ENCODE results near the gene ZP3. TPM values are rescaled to one million over a fixed set of nuclear protein-coding genes. Genes with fewer than 3 reads are reported as not detected.
"Not testable (repeated sequence)": the region's sequence is repeated elsewhere in the genome, so short reads cannot be mapped to it uniquely, and the experiment has no call there.

ZP3 gene
- total RNA-seq, 2 donors from 2014 or later = 7.7 to 11.8 TPM

DNA sequence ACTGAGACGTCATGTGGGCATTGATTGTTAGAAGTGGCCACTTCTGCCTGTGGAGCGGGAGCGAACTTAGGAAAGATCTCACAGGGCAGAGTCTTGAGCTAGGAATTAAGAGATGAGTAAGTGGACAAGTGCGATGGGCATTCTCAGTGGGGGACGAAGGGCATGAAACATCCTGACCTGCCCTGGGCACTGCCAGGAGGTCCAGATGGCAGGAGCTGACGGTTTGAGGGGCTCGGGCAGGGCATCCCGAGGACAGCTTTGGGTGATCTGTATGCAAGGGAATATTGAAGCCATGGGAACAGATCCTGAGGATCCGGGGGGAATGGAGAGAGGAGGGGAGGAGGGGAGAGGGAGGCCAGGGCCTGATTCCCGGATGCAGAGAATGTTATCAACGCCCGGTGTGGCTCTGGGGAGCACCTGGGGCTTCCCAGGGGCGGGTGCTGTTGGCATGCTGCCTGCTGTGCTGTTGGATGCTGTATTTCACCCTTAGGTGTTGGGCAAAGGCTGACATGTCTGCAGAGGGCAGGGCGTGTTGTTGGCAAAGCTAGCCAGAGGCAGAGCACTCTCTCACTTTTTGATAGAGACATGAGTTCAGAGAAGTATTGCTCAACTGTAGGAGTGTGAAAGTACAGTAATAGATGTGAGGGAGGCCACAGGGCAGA, 43.1 kb downstream of the ZP3 start:
- H3K27ac Mint-ChIP-seq; H3K27me3 Mint-ChIP-seq (ENCODE audit: low read depth); H3K4me3 Mint-ChIP-seq; H3K4me1 Mint-ChIP-seq (ENCODE audit: low read depth); H3K9me3 Mint-ChIP-seq; H3K36me3 Mint-ChIP-seq (ENCODE audit: insufficient read depth in 2 of 2); DNase-seq: not testable (repeated sequence)
- ATAC-seq (replicated peaks in 1 of 2) = peak in 1 of 2 donors; percentile 43

DNA sequence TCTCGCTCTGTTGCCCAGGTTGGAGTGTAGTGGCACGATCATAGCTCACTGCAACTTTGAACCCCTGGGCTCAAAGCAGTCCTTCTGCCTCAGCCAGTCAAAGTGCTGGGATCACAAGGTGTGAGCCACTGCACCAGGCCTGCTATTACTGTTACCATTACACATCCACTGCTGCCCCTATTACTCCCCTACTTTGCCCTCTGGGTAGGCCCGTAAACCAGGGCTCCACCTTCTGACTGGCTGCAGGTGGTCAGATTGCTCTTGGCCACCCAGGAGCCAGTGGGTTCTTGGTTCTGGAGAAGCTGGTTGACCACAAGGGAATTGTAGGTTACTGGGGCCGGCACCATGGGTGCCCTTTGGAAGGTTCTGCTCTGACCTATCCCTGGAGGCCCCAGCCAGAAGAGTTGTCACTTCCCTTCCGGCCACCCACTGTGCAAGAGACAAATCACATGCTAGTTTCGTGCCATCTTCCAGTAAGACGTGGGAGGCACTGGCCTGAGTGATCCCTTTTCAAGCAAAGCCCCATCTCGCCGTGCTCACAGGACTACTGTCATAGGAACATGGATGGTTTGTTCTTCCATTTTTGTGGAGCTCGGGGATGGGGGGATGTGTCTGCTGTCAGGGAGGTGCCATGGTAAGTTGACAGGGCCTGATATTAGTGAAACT, 46.9 kb downstream of the ZP3 start:
- H3K36me3 Mint-ChIP-seq (ENCODE audit: insufficient read depth in 2 of 2); H3K27ac Mint-ChIP-seq; H3K4me1 Mint-ChIP-seq (ENCODE audit: low read depth); ATAC-seq (replicated peaks in 1 of 2); H3K4me3 Mint-ChIP-seq; DNase-seq; H3K9me3 Mint-ChIP-seq; H3K27me3 Mint-ChIP-seq (ENCODE audit: low read depth): not testable (repeated sequence)

DNA sequence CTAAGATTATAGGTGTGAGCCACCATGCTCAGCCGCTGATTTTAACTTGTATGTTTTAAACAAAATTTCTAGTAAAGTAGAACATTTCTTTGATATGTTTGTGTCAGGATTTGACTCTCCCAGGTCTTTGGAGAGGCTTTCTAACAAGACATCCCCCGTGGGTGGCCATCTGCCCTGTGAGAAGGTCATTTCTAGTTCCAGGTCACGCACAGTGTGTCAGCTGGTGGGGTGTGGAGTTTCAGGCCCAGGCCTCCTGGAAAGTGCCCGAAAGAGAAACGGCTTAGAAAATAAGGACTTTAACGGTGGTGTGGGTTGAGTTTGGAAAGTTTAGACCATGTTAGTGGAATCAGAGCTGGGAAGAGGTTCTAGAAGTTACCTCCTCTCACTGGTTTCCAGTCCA, 48.3 kb downstream of the ZP3 start:
- H3K4me3 Mint-ChIP-seq; ATAC-seq (replicated peaks in 1 of 2); H3K36me3 Mint-ChIP-seq (ENCODE audit: insufficient read depth in 2 of 2); H3K4me1 Mint-ChIP-seq (ENCODE audit: low read depth); H3K9me3 Mint-ChIP-seq; DNase-seq; H3K27ac Mint-ChIP-seq; H3K27me3 Mint-ChIP-seq (ENCODE audit: low read depth): not testable (repeated sequence)

DNA sequence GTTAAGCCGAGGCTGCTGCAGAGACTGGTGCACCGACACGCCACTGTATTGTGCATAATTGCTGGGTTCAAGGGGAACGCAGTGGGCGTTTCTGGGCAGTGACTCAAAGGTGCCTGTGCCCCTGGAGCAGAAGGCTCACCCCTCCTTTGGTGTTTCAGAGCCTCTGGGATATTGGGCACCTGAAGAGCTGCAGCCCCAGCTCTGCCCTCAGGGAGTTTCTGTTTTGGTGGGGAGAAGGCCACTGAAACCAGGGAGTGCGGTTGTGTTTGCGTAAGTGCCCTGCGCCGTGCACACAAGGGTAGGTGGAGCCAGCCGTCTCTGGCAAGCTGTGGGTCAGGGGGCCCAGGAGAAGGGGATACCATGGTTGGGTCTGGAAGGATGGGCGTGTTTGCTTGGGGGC, 51.5 kb downstream of the ZP3 start:
- H3K36me3 Mint-ChIP-seq (ENCODE audit: insufficient read depth in 2 of 2); ATAC-seq (replicated peaks in 1 of 2); DNase-seq; H3K4me1 Mint-ChIP-seq (ENCODE audit: low read depth); H3K4me3 Mint-ChIP-seq; H3K27ac Mint-ChIP-seq; H3K9me3 Mint-ChIP-seq; H3K27me3 Mint-ChIP-seq (ENCODE audit: low read depth): not testable (repeated sequence)

DNA sequence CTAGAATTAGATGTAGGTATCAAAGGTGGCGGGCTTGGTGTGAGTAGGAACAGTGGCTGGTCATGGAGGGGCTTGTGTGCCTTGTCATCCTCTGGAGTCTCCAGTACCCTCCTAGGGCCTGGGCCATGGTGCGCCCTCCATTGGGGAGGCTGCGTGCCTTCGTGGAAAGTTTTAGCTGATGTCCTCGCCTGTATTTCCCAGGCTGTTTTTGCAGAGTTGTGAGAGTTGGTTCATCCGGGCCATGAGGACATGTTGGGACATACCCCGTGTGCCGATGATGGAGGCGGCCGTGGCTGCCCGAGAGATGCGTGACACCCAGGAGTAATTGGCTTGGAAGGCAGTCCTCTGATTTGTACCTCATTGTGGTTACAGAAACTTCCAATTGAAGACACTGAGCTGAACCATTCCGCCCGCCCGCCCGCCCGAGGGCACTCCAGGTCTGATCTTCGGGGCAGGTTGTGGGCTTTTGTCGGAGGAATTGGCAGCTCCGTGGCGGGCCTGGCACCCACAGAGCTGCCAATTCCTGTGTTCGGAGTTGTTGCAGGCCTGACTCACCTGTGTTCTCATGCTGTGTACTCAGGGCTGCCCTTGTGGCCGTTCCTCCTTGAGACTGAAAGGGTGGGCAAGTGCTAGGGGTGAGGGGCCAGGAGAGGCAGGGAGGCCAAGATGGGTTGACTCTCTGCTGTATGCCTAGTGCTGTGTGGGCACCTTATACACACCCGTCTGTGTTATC, 52.2 kb downstream of the ZP3 start:
- DNase-seq; H3K27me3 Mint-ChIP-seq (ENCODE audit: low read depth); H3K27ac Mint-ChIP-seq; ATAC-seq (replicated peaks in 1 of 2); H3K4me1 Mint-ChIP-seq (ENCODE audit: low read depth); H3K36me3 Mint-ChIP-seq (ENCODE audit: insufficient read depth in 2 of 2); H3K4me3 Mint-ChIP-seq; H3K9me3 Mint-ChIP-seq: not testable (repeated sequence)

DNA sequence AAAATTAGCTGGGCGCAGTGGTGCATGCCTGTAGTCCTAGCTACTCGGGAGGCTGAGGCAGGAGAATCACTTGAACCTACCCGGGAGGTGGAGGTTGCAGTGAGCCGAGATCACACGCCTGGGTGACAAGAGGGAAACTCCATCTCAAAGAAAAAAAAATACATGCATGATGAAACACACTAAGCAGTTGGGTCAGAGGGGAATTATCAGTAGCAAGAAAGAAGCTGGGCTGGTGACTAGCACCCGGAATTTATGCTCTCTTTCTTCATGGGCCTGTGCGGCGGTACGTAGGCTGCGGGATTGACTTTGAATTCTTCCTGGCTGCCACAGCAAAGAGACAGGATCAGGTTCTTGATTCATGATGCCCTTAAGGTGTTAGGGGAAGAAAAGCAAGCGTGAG, 54.9 kb downstream of the ZP3 start:
- peak; percentile 27 to 78 for ATAC-seq (replicated peaks in 1 of 2)
- H3K9me3 Mint-ChIP-seq = not testable (repeated sequence)

DNA sequence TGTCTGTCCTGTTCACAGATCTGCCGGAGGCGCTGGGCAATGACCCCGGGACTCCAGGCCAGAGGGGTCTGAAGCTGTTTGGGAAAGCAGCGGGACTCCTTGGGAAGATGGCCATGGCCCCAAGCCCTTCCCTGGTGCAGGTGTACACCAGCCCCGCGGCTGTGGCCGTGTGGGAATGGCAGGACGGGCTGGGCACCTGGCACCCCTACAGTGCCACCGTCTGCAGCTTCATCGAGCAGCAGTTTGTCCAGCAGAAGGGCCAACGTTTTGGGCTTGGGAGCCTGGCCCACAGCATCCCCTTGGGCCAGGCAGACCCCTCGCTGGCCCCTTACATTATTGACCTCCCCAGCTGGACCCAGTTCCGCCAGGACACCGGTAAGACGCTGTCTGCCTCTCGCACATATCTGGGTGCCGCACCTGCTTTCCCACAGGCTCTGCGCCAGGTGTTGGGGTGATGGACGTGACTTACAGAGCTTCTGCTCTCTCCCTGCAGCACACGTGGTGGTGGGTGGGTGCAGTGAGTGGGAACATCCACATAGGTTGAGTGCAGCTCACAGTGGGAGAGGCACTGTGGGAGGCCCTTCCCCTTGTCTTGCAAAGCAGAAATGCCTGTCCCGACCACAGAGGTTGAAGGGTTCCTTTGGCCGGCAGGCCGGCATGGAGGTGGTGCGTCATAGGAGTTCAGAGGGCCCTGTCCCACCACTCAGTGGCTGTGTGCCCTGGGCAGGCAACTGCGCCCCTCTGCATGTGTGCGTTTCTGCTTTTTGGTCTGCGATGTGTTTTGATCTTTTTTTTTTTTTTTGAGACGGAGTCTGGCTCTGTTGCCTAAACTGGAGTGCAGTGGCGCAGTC, 55.9 kb downstream of the ZP3 start:
- H3K27me3 Mint-ChIP-seq (ENCODE audit: low read depth); ATAC-seq (replicated peaks in 1 of 2); H3K27ac Mint-ChIP-seq; H3K9me3 Mint-ChIP-seq; H3K4me1 Mint-ChIP-seq (ENCODE audit: low read depth); DNase-seq; H3K36me3 Mint-ChIP-seq (ENCODE audit: insufficient read depth in 2 of 2); H3K4me3 Mint-ChIP-seq: not testable (repeated sequence)

More for the DNA sequence above, 54.9 kb downstream of the ZP3 start:
- not testable (repeated sequence) for H3K4me1 Mint-ChIP-seq (ENCODE audit: low read depth); H3K36me3 Mint-ChIP-seq (ENCODE audit: insufficient read depth in 2 of 2); H3K27me3 Mint-ChIP-seq (ENCODE audit: low read depth); DNase-seq
- H3K4me3 Mint-ChIP-seq = peak overlapping the region; percentile 9 to 12
- H3K27ac Mint-ChIP-seq = peak overlapping the region; percentile 74

DNA sequence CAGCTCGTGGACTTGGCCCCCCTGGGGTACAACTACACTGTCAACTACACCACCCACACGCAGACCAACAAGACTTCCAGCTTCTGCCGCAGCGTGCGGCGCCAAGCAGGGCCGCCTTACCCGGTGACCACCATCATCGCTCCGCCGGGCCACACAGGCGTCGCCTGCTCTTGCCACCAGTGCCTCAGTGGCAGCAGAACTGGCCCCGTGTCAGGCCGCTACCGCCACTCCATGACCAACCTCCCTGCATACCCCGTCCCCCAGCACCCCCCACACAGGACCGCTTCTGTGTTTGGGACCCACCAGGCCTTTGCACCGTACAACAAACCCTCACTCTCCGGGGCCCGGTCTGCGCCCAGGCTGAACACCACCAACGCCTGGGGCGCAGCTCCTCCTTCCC, 57.9 kb downstream of the ZP3 start:
- not testable (repeated sequence) for H3K36me3 Mint-ChIP-seq (ENCODE audit: insufficient read depth in 2 of 2); ATAC-seq (replicated peaks in 1 of 2); H3K27ac Mint-ChIP-seq; H3K4me3 Mint-ChIP-seq; DNase-seq; H3K27me3 Mint-ChIP-seq (ENCODE audit: low read depth); H3K4me1 Mint-ChIP-seq (ENCODE audit: low read depth); H3K9me3 Mint-ChIP-seq

DNA sequence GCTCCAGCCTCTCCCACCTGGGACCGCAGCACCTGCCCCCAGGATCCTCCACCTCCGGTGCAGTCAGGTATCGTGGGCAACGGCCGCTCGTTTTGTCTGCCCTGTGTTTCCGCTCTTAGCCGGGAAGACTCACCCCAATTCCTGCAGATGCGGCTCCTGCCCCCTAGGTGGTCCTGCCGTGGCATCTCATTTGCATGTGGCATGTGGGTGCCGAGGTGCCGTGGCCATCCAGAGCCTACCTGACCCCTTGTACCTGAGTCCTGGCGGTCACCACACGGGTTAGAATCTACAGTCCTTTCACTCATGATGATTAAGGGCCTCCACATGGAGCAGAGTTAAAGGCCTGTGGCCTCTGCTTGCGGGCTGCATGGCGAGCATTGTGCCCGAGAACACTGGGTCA, 58.3 kb downstream of the ZP3 start:
- not testable (repeated sequence) for H3K36me3 Mint-ChIP-seq (ENCODE audit: insufficient read depth in 2 of 2); H3K9me3 Mint-ChIP-seq; H3K27me3 Mint-ChIP-seq (ENCODE audit: low read depth); ATAC-seq (replicated peaks in 1 of 2); H3K4me3 Mint-ChIP-seq; H3K4me1 Mint-ChIP-seq (ENCODE audit: low read depth); DNase-seq; H3K27ac Mint-ChIP-seq

DNA sequence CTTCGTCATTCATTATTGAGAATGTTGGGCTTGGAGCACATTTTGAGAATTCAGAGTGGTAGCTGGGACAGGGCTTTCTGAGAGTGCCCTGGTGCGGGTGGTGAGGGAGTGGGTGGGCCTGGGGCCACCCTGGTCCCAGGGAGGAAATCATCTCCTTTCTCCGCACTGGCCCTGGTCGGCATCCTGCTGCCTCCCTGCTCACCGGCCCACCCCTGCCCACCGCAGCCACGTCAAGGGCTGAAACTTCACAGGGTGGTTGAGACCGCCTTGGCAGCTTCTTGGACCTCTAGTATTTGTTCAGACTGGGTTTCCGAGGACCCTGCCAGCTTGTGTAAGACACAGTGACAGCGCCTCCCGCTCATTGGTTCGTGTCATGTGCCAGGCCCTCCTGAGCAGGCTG, 59.7 kb downstream of the ZP3 start:
- H3K4me1 Mint-ChIP-seq (ENCODE audit: low read depth); H3K4me3 Mint-ChIP-seq; H3K36me3 Mint-ChIP-seq (ENCODE audit: insufficient read depth in 2 of 2); H3K27ac Mint-ChIP-seq; ATAC-seq (replicated peaks in 1 of 2); H3K9me3 Mint-ChIP-seq; H3K27me3 Mint-ChIP-seq (ENCODE audit: low read depth); DNase-seq: not testable (repeated sequence)

DNA sequence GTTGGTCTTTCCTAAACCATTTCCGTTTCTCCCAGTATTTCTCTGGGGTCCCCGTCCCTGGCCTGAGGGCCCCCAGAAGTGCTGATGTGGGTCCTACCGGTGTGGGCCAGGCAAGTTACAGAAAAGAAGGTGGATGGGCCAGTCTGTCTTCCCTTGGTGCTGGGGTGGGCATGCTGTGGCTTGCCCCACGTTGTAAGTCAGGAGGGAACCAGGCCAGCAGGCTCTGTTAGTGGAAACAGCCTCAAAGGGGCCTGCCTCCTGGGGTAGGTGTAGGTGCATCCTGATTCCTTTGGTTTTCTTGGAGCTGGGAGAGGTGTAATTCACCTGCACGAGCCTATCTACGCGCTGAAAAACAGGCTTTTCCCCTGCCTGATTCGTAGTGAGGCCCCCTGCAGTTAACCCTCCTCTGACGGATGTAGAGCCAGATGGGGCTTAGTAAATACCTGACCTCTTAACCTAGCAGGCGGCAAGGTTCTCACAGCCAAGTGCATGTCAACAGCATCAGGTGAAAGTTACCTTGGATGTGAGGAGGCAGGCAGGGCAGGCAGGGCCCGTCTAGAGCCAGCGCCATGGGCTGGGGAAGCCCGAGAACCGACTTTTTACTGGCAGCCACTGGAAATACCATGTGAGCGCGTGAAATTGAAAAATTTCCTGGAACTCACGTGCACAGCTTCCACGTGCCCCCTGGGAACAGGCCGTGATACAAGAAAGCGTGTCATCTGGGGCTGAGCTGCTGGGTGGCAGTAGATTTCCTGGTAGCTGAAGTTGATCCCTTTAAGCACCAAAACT, 61.3 kb downstream of the ZP3 start:
- not testable (repeated sequence) for DNase-seq; H3K27me3 Mint-ChIP-seq (ENCODE audit: low read depth); H3K36me3 Mint-ChIP-seq (ENCODE audit: insufficient read depth in 2 of 2); H3K27ac Mint-ChIP-seq; H3K4me1 Mint-ChIP-seq (ENCODE audit: low read depth); H3K9me3 Mint-ChIP-seq; H3K4me3 Mint-ChIP-seq
- peak; percentile 27 to 29 for ATAC-seq (replicated peaks in 1 of 2)

DNA sequence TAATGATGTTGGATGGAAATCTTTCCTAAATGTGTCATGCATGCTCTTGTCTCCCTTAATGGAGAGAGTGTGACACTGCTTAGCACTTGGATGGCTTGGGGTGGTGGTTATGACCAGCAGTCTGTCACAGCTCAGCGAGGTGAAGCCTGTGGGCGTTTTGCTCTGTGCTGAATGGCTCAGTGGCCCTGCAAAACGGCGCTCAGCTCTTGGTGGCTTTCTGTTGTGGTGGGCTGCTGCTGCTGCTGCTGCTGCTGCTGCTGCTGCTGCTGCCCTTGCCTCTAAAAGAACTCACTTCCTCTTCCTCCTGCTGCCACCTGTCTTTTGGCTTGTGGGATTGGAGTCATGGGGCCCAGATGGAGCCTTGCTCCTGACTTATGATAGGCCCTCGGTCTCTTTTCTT, 61.9 kb downstream of the ZP3 start:
- DNase-seq = peak; percentile 35 to 50
- not testable (repeated sequence) for H3K9me3 Mint-ChIP-seq

More for the DNA sequence above, 61.9 kb downstream of the ZP3 start:
- peak; percentile 98 to 99 for ATAC-seq (replicated peaks in 1 of 2)
- not testable (repeated sequence) for H3K4me1 Mint-ChIP-seq (ENCODE audit: low read depth); H3K27ac Mint-ChIP-seq; H3K27me3 Mint-ChIP-seq (ENCODE audit: low read depth); H3K36me3 Mint-ChIP-seq (ENCODE audit: insufficient read depth in 2 of 2)
- peak overlapping the region; percentile 34 to 39 for H3K4me3 Mint-ChIP-seq
